Measurements from ENCODE around the gene LIPT1.

GRCh38 chr2:99152199-99152895, 2.4 kb upstream of the LIPT1 start:
- TF ChIP-seq EZH2 (IDR thresholded peaks at IDR 0.05) = no peak
- TF ChIP-seq POLR2AphosphoS5 (IDR thresholded peaks at IDR 0.05; ENCODE audit: borderline replicate concordance, low read depth, low read length) = no peak
